ENCODE results near the gene PRIM1.
"Not testable (repeated sequence)": the region's sequence is repeated elsewhere in the genome, so short reads cannot be mapped to it uniquely, and the experiment has no call there.

Gene PRIM1

DNA sequence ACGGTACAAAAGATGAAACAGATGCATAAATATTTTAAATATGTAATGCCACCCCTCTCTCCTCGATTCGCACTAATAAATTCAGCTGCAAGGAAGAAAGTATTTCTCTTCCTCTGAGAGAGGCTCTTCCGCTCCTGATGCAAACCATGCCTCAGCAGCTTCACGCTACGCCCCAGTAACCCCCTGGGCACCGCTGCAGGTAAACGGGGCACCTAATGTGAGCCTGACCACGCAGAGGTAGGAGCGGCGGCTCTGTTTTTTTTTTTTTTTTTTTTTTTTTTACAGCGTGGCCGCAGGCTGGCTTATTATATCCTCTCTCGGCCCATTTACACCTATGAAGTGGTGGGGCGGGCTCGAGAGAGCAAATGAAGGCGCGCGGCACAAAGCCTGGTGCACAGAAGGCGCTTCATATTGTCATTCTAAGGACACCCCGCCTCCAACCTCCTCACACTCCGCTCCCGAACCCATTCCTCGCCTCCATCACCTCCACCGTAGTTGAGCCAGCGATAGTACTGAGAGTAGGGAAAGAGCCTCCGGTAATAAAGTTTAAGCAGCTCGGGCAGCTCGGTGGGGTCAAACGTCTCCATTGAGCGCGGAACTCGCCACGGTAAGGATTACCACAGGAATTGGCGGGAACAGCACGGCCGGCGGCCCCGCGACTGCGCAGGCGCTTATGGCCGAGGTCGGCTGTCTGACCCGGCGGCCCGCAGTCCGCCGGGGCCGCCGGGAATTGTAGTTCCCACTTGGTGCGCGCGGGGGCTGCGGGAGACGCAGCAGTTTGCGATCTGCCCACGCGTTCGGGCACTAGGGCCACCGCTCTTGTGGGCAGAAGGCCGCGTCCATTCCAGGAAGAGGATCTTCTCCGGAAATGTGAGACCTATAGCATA is at the start of gene PRIM1:
Gene PRIM1 (minus strand): TSS at position 612 of the 887 bp plus-strand sequence. CDS start 25 bp downstream, at position 587.
- peak; percentile 94 for DNase-seq

DNA sequence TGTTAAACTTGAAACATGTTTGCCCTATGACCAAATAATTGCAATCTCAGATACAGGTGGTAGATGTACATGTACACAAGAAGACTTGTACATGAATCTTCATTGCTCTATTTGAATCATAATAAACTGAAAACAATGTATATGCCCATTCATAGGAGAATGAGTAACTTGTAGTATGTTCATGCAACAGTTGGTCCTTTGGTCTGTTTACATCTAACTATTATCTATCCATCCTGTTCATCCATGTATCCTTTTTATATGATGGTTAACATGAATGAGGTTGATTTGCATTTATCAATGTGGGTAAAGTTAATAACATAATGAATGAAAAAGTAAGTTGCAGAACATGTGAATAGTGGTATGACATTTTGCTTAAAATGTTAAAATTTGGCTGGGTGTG is 48.1 kb upstream of the PRIM1 start:
- no peak for DNase-seq

DNA sequence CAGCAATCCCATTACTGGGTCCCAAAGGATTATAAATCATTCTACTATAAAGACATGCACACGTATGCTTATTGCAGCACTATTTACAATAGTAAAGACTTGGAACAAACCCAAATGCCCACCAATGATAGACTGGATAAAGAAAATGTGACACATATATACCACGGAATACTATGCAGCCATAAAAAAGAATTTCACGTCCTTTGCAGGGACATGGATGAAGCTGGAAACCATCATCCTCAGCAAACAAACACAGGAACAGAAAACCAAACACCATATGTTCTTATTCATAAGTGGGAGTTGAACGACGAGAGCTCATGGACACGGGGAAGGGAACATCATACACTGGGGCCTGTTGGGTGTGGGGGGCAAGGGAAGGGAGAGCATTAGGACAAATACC is 47.2 kb upstream of the PRIM1 start:
- not testable (repeated sequence) for DNase-seq

GRCh38 chr12:56795791-56796190 is 43.7 kb upstream of the PRIM1 start:
- not testable (repeated sequence) for DNase-seq

GRCh38 chr12:56795046-56795562 is 43.0 kb upstream of the PRIM1 start:
- DNase-seq = not testable (repeated sequence)

DNA sequence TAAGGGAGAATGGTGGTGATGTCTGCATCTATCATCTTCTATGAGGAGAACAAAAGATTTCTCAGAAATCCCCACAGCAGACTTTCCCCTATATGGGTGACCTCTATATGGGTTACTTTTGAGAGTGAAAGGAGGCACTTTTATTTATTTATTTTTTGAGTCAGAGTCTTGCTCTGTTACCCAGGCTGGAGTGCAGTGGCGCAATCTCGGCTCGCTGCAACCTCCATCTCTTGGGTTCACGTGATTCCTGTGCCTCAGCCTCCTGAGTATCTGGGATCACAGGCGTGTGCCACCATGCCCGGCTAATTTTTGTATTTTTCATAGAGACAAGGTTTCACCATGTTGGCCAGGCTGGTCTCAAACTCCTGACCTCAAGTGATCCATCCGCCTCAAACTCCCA is 41.0 kb upstream of the PRIM1 start:
- DNase-seq = not testable (repeated sequence)

GRCh38 chr12:56792678-56793077 is 40.6 kb upstream of the PRIM1 start:
- no peak for DNase-seq

GRCh38 chr12:56789429-56789828 is 37.3 kb upstream of the PRIM1 start:
- DNase-seq = not testable (repeated sequence)

GRCh38 chr12:56787498-56787897 is 35.4 kb upstream of the PRIM1 start:
- no peak for DNase-seq

DNA sequence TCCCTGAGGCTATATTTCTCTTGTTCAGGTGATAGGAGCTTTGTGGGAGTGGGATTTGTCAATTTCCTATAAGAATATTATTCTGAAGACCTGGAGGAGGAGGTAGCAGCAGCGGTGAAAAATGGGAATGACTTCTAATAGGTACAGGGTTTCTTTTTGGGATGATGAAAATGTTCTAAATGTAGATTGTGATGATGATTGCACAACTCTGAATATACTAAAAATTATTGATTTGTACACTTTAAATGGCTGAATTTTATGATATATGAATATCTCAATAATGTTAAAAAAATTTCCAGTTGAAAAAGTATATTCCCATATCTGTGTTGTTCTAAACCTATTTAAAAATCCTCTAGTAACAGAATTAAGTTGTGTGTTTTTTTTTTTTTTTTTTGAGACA is 33.8 kb upstream of the PRIM1 start:
- no peak for DNase-seq

GRCh38 chr12:56785141-56785865 is 33.2 kb upstream of the PRIM1 start:
- DNase-seq = no peak

DNA sequence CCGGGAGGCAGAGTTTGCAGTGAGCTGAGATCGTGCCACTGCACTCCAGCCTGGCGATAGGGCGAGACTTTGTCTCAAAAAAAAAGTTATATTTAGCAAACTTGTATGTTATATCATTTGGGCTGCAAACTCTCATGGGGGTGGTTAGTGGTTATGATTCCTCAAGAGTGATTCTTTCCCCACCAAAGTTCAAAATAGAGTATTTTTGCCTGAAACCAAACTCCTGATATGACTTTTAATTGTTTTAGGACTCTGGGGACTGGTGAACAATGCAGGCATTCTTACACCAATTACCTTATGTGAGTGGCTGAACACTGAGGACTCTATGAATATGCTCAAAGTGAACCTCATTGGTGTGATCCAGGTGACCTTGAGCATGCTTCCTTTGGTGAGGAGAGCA is 29.6 kb upstream of the PRIM1 start:
- no peak for DNase-seq

DNA sequence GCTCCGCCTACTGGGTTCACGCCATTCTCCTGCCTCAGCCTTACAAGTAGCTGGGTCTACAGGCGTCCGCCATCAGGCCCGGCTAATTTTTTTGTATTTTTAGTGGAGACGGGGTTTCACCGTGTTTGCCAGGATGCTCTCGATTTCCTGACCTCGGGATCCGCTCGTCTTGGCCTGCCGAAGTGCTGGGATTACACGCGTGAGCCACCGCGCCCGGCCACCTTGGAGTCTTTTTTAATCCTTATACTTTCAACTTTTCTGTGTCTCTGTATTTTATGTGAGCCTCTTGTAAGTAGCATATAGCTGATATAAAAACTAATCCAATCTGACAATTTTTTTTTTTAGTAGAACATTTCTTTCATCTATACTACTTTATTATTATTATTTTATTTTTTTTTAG is 26.6 kb upstream of the PRIM1 start:
- no peak for DNase-seq

GRCh38 chr12:56776654-56777053 is 24.5 kb upstream of the PRIM1 start:
- DNase-seq = no peak

GRCh38 chr12:56775638-56776037 is 23.5 kb upstream of the PRIM1 start:
- DNase-seq = no peak

- DNase-seq = no peak
These were observed 21.0 kb upstream of the PRIM1 start for GRCh38 chr12:56773113-56773512.

DNA sequence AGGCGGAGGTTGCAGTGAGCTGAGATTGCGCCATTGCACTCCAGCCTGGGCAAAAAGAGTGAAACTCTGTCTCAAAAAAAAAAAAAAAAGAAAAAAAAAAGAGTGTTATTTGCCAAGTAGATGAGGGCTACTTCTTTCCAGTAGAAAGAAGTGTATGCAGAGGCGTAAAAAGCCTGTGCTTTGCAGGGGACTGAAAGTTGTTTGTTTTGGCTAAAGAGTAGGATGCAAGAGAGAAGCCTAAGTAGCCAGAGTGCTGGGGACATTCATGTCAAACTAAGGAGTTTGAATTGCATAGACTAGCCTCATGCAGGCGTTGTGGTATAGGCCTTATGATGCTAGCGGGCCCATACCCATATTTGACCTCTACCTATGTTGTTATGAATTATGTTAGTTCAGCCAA is 20.5 kb upstream of the PRIM1 start:
- DNase-seq = no peak

GRCh38 chr12:56769868-56770267 is 17.7 kb upstream of the PRIM1 start:
- no peak for DNase-seq

DNA sequence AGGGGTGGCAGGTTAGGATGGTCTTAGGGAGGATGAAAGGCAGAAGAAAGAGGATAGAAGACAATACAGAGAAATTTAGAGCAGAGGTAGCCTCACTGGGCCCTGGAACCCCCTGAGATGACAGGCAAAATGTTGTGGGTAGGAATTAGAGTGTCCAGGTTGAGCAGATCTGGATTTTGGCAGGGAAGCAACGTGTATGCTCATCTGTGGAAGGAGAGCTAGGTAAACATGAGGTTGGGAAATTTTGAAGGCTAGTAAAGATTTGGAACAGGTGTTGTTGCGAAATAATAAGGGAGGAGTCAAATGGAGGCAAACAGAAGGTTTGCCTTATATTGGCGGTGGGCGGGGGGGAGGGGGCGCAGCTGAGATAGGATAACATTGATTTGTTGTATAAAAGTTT is 16.3 kb upstream of the PRIM1 start:
- no peak for DNase-seq

- DNase-seq = no peak
These were observed 14.4 kb upstream of the PRIM1 start for GRCh38 chr12:56766535-56766934.

GRCh38 chr12:56763753-56764657 is 11.9 kb upstream of the PRIM1 start:
- DNase-seq = no peak

- no peak for DNase-seq
These were observed 9.7 kb upstream of the PRIM1 start for GRCh38 chr12:56761812-56762211.

- no peak for DNase-seq
These were observed 8.3 kb upstream of the PRIM1 start for GRCh38 chr12:56760460-56760859.

Measured in activated CD4-positive, alpha-beta T cell treated with anti-CD3 and anti-CD28 coated beads, Interleukin-2, Interleukin-6, amounts not matched to agents 100 ng/mL and 50 ng/mL, durations not matched to agents 16 hours and 8 hours (primary cell).